HuH-7 (cell line): ENCODE data around the gene SLC39A7.

Experiments
- DNase-seq: peaks from one replicate; pipeline ENCODE4 v3.0.0; 2011; ENCODE audit warnings: low spot score

Gene SLC39A7

GRCh38 chr6:33236852-33237251 is 36.2 kb downstream of the SLC39A7 start:
- DNase-seq, result no peak

- DNase-seq, result no peak
Measured at GRCh38 chr6:33237741-33238140, 37.1 kb downstream of the SLC39A7 start.

GRCh38 chr6:33241968-33242367 is 41.3 kb downstream of the SLC39A7 start:
- no peak for DNase-seq

GRCh38 chr6:33243476-33243875 is 42.8 kb downstream of the SLC39A7 start:
- no peak for DNase-seq

- peak; percentile 28 for DNase-seq
Measured at GRCh38 chr6:33247977-33248642, 47.4 kb downstream of the SLC39A7 start.

GRCh38 chr6:33248643-33248931 is 47.9 kb downstream of the SLC39A7 start:
- no peak for DNase-seq

- peak; percentile 70 for DNase-seq
Measured at GRCh38 chr6:33248932-33249731, 48.5 kb downstream of the SLC39A7 start.

GRCh38 chr6:33249732-33250630 is 49.3 kb downstream of the SLC39A7 start:
- no peak for DNase-seq

GRCh38 chr6:33250731-33251130 is 50.1 kb downstream of the SLC39A7 start:
- no peak for DNase-seq

GRCh38 chr6:33251395-33252012 is 50.8 kb downstream of the SLC39A7 start:
- DNase-seq, result no peak

GRCh38 chr6:33252759-33253158 is 52.1 kb downstream of the SLC39A7 start:
- no peak for DNase-seq
